ENCODE results near the gene REEP1. TPM values are rescaled to one million over a fixed set of nuclear protein-coding genes. Genes with fewer than 3 reads are reported as not detected.
A peak's percentile ranks its signal among the peaks of the same experiment; 100 is the strongest.

The REEP1 gene
- total RNA-seq, 1 experiment from 2014 or later = 0.20 TPM

GRCh38 chr2:86195055-86195807, 142.2 kb downstream of the REEP1 start, which contains the start of gene IMMT:
Gene IMMT (minus strand): TSS chr2:86195462. CDS start chr2:86195382, 80 bp downstream.
- DNase-seq (ENCODE audit: low read depth) = peak; percentile 98
- in situ Hi-C loops (cut with HindIII; ENCODE audit: low pct_unique_long_range_greater_than_20kb, low sequenced_read_pairs) = no loop called here

DNA sequence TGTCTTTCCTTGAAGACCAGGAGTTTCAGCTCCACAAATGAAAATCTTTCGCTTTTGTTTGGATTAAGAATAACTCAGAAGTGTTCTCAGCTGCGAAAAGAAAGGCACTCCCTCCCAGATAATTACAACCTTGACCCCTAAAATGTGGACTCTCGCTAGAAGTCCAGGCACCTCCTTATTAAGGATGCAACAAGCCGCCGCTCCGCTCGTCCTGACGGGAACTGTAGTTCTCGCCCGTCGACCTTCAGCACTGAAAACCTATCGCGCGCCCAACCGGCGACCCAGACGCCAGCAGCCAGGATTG, 142.7 kb downstream of the REEP1 start:
- in situ Hi-C loops (cut with HindIII; ENCODE audit: low pct_unique_long_range_greater_than_20kb, low sequenced_read_pairs) = no loop called here
- no peak for DNase-seq (ENCODE audit: low read depth)

GRCh38 chr2:86193901-86194567, 143.4 kb downstream of the REEP1 start:
- in situ Hi-C loops (cut with HindIII; ENCODE audit: low pct_unique_long_range_greater_than_20kb, low sequenced_read_pairs) = no loop called here

GRCh38 chr2:86189782-86190416, 147.5 kb downstream of the REEP1 start:
- DNase-seq (ENCODE audit: low read depth) = no peak
- in situ Hi-C loops (cut with HindIII; ENCODE audit: low pct_unique_long_range_greater_than_20kb, low sequenced_read_pairs) = no loop called here

More at GRCh38 chr2:86193901-86194567, 143.4 kb downstream of the REEP1 start:
- DNase-seq (ENCODE audit: low read depth) = no peak

DNA sequence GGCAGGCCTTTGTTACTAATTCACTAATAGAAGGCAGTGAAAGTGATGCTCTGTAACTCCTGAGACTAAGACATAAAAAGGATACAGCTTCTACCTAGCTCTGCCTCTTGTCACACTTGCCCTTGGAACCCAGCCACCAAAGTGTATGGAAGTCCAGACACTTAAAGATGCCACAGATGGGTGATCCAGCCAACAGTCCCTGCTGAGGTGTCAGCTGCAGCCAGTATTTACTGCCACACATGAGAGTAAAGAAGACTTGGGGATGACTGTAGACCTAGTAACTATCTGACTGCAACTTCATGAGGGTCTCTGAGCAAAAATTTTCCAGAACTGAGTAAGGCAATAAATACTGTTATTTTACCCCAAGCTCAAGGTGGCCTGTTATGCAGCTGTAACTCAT, 151.0 kb downstream of the REEP1 start:
- in situ Hi-C loops (cut with HindIII; ENCODE audit: low pct_unique_long_range_greater_than_20kb, low sequenced_read_pairs) = no loop called here

GRCh38 chr2:86185517-86186212, 151.8 kb downstream of the REEP1 start:
- in situ Hi-C loops (cut with HindIII; ENCODE audit: low pct_unique_long_range_greater_than_20kb, low sequenced_read_pairs) = no loop called here
- no peak for DNase-seq (ENCODE audit: low read depth)

More for the DNA sequence above, 151.0 kb downstream of the REEP1 start:
- no peak for DNase-seq (ENCODE audit: low read depth)

DNA sequence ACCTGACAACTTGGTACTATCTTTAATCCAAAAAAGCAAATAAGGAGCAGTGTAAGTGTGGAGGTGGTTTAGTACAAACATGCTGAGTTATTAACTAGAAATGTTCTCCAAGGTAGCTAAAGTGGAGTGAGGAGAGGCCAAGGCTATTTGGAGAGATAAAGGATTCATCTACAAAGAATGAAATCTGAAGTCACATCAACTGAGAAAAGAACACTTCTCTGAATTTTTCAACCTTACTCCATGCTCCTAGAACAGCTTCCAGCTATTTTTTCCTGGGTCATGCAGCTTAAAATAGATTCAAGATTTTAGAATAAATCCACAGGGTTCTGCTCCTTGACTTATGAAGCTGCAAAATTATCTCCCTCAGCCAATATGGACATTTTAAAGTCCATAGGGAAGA, 160.8 kb downstream of the REEP1 start:
- DNase-seq (ENCODE audit: low read depth) = no peak
- in situ Hi-C loops (cut with HindIII; ENCODE audit: low pct_unique_long_range_greater_than_20kb, low sequenced_read_pairs) = no loop called here

GRCh38 chr2:86175828-86176227, 161.6 kb downstream of the REEP1 start:
- no peak for DNase-seq (ENCODE audit: low read depth)
- in situ Hi-C loops (cut with HindIII; ENCODE audit: low pct_unique_long_range_greater_than_20kb, low sequenced_read_pairs) = no loop called here

DNA sequence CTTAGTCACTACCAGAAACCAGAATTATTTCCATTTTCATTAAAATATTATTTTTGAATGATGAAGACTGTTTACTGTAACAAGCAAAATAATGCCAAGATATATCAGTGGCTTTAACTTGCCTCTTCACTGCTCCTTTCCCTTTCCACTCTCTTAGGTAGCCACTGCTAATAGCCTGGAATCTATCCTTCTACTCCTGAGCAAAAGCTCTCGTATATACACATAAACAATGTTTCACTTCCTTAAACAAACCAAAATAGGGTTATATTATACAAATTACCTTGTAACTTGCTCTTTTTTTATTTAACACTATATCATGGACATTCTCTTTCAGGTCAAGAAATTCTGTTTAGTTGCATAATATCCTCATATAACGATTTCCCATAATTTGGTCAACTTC, 163.0 kb downstream of the REEP1 start:
- no peak for DNase-seq (ENCODE audit: low read depth)
- in situ Hi-C loops (cut with HindIII; ENCODE audit: low pct_unique_long_range_greater_than_20kb, low sequenced_read_pairs) = no loop called here

GRCh38 chr2:86172610-86173009, 164.8 kb downstream of the REEP1 start:
- no peak for DNase-seq (ENCODE audit: low read depth)
- in situ Hi-C loops (cut with HindIII; ENCODE audit: low pct_unique_long_range_greater_than_20kb, low sequenced_read_pairs) = no loop called here

DNA sequence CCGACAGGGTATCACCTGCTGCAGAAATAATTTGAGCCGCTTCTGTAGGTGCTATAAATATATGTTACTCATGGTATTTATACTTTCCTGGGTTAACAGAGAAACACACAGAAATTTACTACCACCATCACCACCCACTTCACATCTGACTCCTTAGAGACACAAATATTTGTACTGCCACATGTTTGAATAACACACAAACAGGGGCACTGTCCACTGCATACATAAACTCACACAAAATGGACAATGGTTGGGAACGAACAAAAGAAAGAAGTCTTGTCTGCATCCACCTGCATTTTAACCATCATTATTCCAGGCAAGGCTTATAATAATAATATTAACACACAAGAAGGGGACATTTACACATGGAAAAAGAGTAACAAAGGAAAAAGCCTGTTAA, 166.1 kb downstream of the REEP1 start:
- in situ Hi-C loops (cut with HindIII; ENCODE audit: low pct_unique_long_range_greater_than_20kb, low sequenced_read_pairs) = no loop called here
- DNase-seq (ENCODE audit: low read depth) = no peak

DNA sequence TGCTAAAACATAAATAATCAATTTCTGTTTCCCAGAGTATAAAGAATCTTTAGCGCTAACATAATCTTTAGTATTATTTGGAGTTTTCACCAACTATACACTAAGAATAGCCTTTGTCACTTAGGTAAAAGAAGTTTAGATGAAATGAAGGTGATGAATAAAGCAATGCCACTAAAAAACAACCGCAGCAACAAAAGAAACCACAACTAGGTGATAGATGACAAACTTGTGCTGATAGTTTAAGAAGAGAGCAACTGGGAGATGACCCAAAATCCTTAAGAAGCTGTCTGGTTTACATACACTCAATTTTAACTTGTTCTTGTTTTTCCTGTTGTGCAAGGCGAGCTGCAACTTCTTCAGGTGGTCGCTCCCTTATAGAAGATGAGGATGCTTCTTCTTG, 167.0 kb downstream of the REEP1 start:
- no peak for DNase-seq (ENCODE audit: low read depth)
- in situ Hi-C loops (cut with HindIII; ENCODE audit: low pct_unique_long_range_greater_than_20kb, low sequenced_read_pairs) = no loop called here

Other genes starting within 250 kb of the REEP1 start
- gene POLR1A, start 231.7 kb downstream of the REEP1 start, total RNA-seq (2014; rRNA removed; shearing (Covaris generic); ENCODE audit: low replicate concordance) = 13.5 and 16.4 TPM in 2 replicates
- gene PTCD3, start 231.4 kb downstream of the REEP1 start, total RNA-seq (2014; rRNA removed; shearing (Covaris generic); ENCODE audit: low replicate concordance) = 55.5 and 59.2 TPM in 2 replicates
- gene IMMT, start 142.2 kb downstream of the REEP1 start, total RNA-seq (2014; rRNA removed; shearing (Covaris generic); ENCODE audit: low replicate concordance) = 39.2 and 52.3 TPM in 2 replicates
- gene MRPL35, start 138.2 kb downstream of the REEP1 start, total RNA-seq (2014; rRNA removed; shearing (Covaris generic); ENCODE audit: low replicate concordance) = 60.8 and 97.5 TPM in 2 replicates
- gene KDM3A, start 103.7 kb upstream of the REEP1 start, total RNA-seq (2014; rRNA removed; shearing (Covaris generic); ENCODE audit: low replicate concordance) = 28.3 and 37.4 TPM in 2 replicates
- gene CHMP3, start 225.8 kb upstream of the REEP1 start, total RNA-seq (2014; rRNA removed; shearing (Covaris generic); ENCODE audit: low replicate concordance) = 43.0 and 74.0 TPM in 2 replicates

Data from Caki2 (cell line).